HepG2 (cell line): ENCODE results near the gene ACAA2. TPM values are rescaled to one million over a fixed set of nuclear protein-coding genes. Genes with fewer than 3 reads are reported as not detected.

Source experiments
- ATAC-seq: fragments of 200-7000 bp; cut with Tn5 transposase; 3 replicates; pipeline ENCODE4 v1.9.1; 2020; ENCODE audit warnings: mild to moderate bottlenecking, moderate library complexity
- BruUV-seq: library from RNA; stranded (reverse); fragments of 400-500 nt; replicated peaks from 2 replicates; lab custom pipeline; 2021; lab: Mats Ljungman, UMichigan
- CTCF ChIA-PET: fragments of 300-600 bp; formaldehyde crosslinking; extraction: SDS; loops from one replicate; lab custom pipeline; 2021; ENCODE audit warnings: low total read pairs, inconsistent platforms, low intra/inter-chr PET ratio; lab: Yijun Ruan, JAX
- POLR2A ChIA-PET: fragments of 350-600 bp; sonication (Branson Sonifier 250); formaldehyde crosslinking; loops from one replicate; lab custom pipeline; 2020; ENCODE audit warnings: antibody characterized with exemption, inconsistent platforms; lab: Yijun Ruan, JAX
- DNase-seq: peaks from one replicate; pipeline ENCODE4 v3.0.0-alpha.2; 2015; ENCODE audit warnings: low spot score
- FAIRE-seq: peaks from 3 replicates; lab custom pipeline; 2011; peaks lifted over from hg19 to GRCh38; lab: Jason Lieb, UNC
- H2AFZ ChIP-seq: one replicate; pipeline ENCODE4 v1.6.1; 2011; ENCODE audit warnings: low read length, inconsistent platforms
- H3K27ac ChIP-seq: fragments of 300-600 bp; 3 replicates; pipeline ENCODE4 v1.8.0; 2011; ENCODE audit warnings: mixed run types, mild to moderate bottlenecking, mixed read lengths, low read length, inconsistent platforms; ENCODE audit not compliant: insufficient read depth; ENCODE audit errors: extremely low read length
- H3K27me3 ChIP-seq, 2 experiments: fragments of 200-600 bp in 1 of 2; 2 replicates in 1 of 2; 3 replicates in 1 of 2; pipeline versions ENCODE4 v1.6.0 to v1.8.0; 2011; ENCODE audit warnings: low read length in 2 of 2, mild to moderate bottlenecking in 2 of 2, moderate library complexity in 2 of 2, inconsistent platforms in 1 of 2; ENCODE audit not compliant: insufficient read depth in 2 of 2, control insufficient read depth in 1 of 2
- H3K36me3 ChIP-seq, 2 experiments: fragments of 200-600 bp in 1 of 2; replicated peaks in 1 of 2; 2 replicates in 1 of 2; 3 replicates in 1 of 2; pipeline versions ENCODE4 v1.5.1 to v1.8.0; 2011; ENCODE audit warnings: low read length in 2 of 2, inconsistent platforms in 1 of 2; ENCODE audit not compliant: insufficient read depth in 2 of 2, control insufficient read depth in 1 of 2
- H3K4me1 ChIP-seq: 2 replicates; pipeline ENCODE4 v1.5.1; 2012; ENCODE audit warnings: low read length, inconsistent platforms; ENCODE audit not compliant: insufficient read depth
- H3K4me2 ChIP-seq: 2 replicates; pipeline ENCODE4 v1.6.0; 2011; ENCODE audit warnings: low read depth, low read length, inconsistent platforms
- H3K4me3 ChIP-seq, 3 experiments: fragments of 200-600 bp in 1 of 3; sonication (generic), shearing (Covaris generic) in 1 of 3; replicated peaks in 1 of 3; 2 replicates each; pipeline ENCODE4 v1.5.1; 2011 to 2016; ENCODE audit warnings: low read length in 3 of 3, inconsistent platforms in 2 of 3, low read depth in 2 of 3, mild to moderate bottlenecking in 2 of 3, control low read depth in 1 of 3, mixed read lengths in 1 of 3; ENCODE audit not compliant: insufficient read depth in 1 of 3
- H3K79me2 ChIP-seq: one replicate; pipeline ENCODE4 v1.6.1; 2011; ENCODE audit warnings: low read length, inconsistent platforms; ENCODE audit not compliant: insufficient read depth
- H3K9ac ChIP-seq: 2 replicates; pipeline ENCODE4 v1.6.0; 2011; ENCODE audit warnings: mild to moderate bottlenecking, low read depth, low read length, inconsistent platforms; ENCODE audit not compliant: insufficient read depth
- H3K9me3 ChIP-seq: 2 replicates; pipeline ENCODE4 v1.5.1; 2012; ENCODE audit warnings: mild to moderate bottlenecking, low read length
- H4K20me1 ChIP-seq: 2 replicates; pipeline ENCODE4 v1.6.0; 2011; ENCODE audit warnings: inconsistent platforms, mild to moderate bottlenecking, low read length, moderate library complexity; ENCODE audit not compliant: insufficient read depth
- CHD4 ChIP-seq: fragments of 200-600 bp; sonication (generic); IDR thresholded peaks from 2 replicates; pipeline ENCODE4 v1.7.0; 2017; ENCODE audit warnings: mild to moderate bottlenecking, low read length, borderline replicate concordance
- KLF16 ChIP-seq, 2 experiments: sonication (generic) in 1 of 2; formaldehyde crosslinking in 1 of 2; IDR thresholded peaks; 2 replicates each; pipeline versions ENCODE4 v1.6.1 to v1.8.0; 2016 to 2023; ENCODE audit warnings: missing genetic modification reagents in 2 of 2, missing compliant biosample characterization in 1 of 2
- MAFF ChIP-seq: IDR thresholded peaks from 2 replicates; pipeline ENCODE4 v1.6.1; 2011; ENCODE audit warnings: low read depth, low read length, improper control_type of control experiment
- NFE2 ChIP-seq: sonication (generic); formaldehyde crosslinking; IDR thresholded peaks from 2 replicates; pipeline ENCODE4 v1.4.0; 2020; ENCODE audit warnings: missing genetic modification reagents
- SOX6 ChIP-seq, 2 experiments: fragments of 450-650 bp in 1 of 2; sonication (generic) in 1 of 2; formaldehyde crosslinking in 1 of 2; IDR thresholded peaks; 2 replicates each; pipeline versions ENCODE4 v1.4.0 to v1.6.1; 2017 to 2020; ENCODE audit warnings: antibody characterized with exemption in 1 of 2, mild to moderate bottlenecking in 1 of 2, missing genetic modification reagents in 1 of 2
- ZNF431 ChIP-seq: sonication (generic); formaldehyde crosslinking; IDR thresholded peaks from 2 replicates; pipeline ENCODE4 v1.9.0; 2022; ENCODE audit warnings: missing genetic modification reagents, low read depth, mild to moderate bottlenecking, borderline replicate concordance
- ZNF747 ChIP-seq: sonication (generic); formaldehyde crosslinking; IDR thresholded peaks from 2 replicates; pipeline ENCODE4 v1.8.1; 2023; ENCODE audit warnings: missing genetic modification reagents, mild to moderate bottlenecking, borderline replicate concordance
- ZNF781 ChIP-seq: sonication (generic); formaldehyde crosslinking; IDR thresholded peaks from 2 replicates; pipeline ENCODE4 v1.5.1; 2020; ENCODE audit warnings: borderline replicate concordance, mild to moderate bottlenecking, missing genetic modification reagents; ENCODE audit errors: not compliant biosample characterization
- WGBS: methylation state at CpG from one replicate; pipeline ENCODE4 v1.1.6; 2017; ENCODE audit warnings: low lambda C conversion rate; 5-methylcytosine and 5-hydroxymethylcytosine counted together
- in situ Hi-C: cut with HindIII; loops from 2 replicates; pipeline ENCODE4 v1.10.0; 2017; ENCODE audit warnings: low pct_unique_long_range_greater_than_20kb; ENCODE audit not compliant: extremely low pct_ligation_motif_present
- intact Hi-C: fragments of 100-400 bp; cut with micrococcal nuclease; formaldehyde crosslinking; loops from one replicate; pipeline ENCODE4 v1.10.0; 2022; ENCODE audit not compliant: unreplicated experiment
- polyA plus RNA-seq, 8 experiments: library from polyadenylated mRNA; depleted of rRNA in 3 of 8; stranded (reverse) in 7 of 8; unstranded in 1 of 8; fragments of >200 nt; fragmentation: Illumina TruSeq in 4 of 8; extraction: Trizol in 4 of 8; gene quantifications; 2 replicates each; pipeline versions ENCODE4 v1.2.1 to v1.2.3, GENCODE V29; 2011 to 2016; ENCODE audit warnings: low read depth in 4 of 8, missing spikeins in 1 of 8, mixed read lengths in 1 of 8; ENCODE audit not compliant: insufficient read depth in 1 of 8
- total RNA-seq, 5 experiments: library from RNA; depleted of rRNA; stranded (reverse); fragments of >200 nt; fragmentation: Illumina TruSeq; extraction: Trizol; gene quantifications; 2 replicates each; pipeline ENCODE4 v1.2.3, GENCODE V29; 2016; ENCODE audit warnings: low read depth in 1 of 5
- TF ChIP-seq, protein P1 (sequence below): sonication (generic); formaldehyde crosslinking; IDR thresholded peaks from 2 replicates; pipeline ENCODE4 v1.5.1; 2020; ENCODE audit warnings: mild to moderate bottlenecking, moderate library complexity, missing genetic modification reagents
- TF ChIP-seq, protein P2 (sequence below), 2 experiments: sonication (generic) in 1 of 2; formaldehyde crosslinking in 1 of 2; IDR thresholded peaks; 2 replicates each; pipeline versions ENCODE4 v1.4.0 to v1.6.1; 2018 to 2020; ENCODE audit warnings: missing genetic modification reagents in 2 of 2, borderline replicate concordance in 1 of 2, low read depth in 1 of 2, mild to moderate bottlenecking in 1 of 2, missing biosample characterization in 1 of 2
- TF ChIP-seq, protein P3 (sequence below): IDR thresholded peaks from 2 replicates; pipeline ENCODE4 v1.6.1; 2016

Gene ACAA2
- total and polyA plus RNA-seq, 2 of the 13 experiments (the other 11 are each of a cell fraction or from before 2014, with no cell fraction given) = 51.6 to 182 TPM

DNA sequence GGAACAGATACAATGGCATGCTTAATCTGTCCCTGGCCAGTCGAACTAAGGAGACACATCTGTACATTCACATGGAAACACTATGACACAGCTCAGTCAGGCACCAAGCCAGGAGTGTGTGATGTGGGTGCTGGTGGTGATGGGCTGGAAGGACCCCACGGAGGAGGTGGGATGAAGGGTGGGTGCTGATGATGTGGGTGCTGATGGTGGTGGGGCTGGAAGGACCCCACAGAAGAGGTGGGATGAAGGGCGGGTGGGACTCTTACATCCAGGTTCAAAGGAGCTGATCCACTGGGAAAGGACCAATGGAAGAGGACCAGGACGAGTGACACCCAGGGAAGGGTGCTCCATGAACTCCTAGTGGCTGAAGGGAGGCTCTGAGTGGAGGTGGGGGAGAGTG, 34.8 kb upstream of the ACAA2 start:
- Histone ChIP-seq H3K9ac (no peak overlapping the region), H3K4me1 (0 out of 2 replicates have a peak, but pooled peaks cover 14% of the 10 kb centered on the region), H3K27me3 (no peaks in the 10 kb centered on the region), H3K36me3 (peaks cover 9 to 33% of the 10 kb centered on the region in 2 experiments; a peak in 4 of 5 replicates), H2AFZ (no peak overlapping the region), H3K4me2 (no peak overlapping the region), H3K27ac (no peak overlapping the region), H3K9me3 (no peaks in the 10 kb centered on the region), H3K79me2 (no peaks in the 10 kb centered on the region), H4K20me1 (no peaks in the 10 kb centered on the region), H3K4me3 (no peak overlapping the region)
- in situ Hi-C loops (no loop called here), intact Hi-C loops (no loop called here)
- no peak for TF ChIP-seq KLF16 (CRISPR knock-in tag; IDR thresholded peaks at IDR 0.05)
- TF ChIP-seq, protein P1, sequence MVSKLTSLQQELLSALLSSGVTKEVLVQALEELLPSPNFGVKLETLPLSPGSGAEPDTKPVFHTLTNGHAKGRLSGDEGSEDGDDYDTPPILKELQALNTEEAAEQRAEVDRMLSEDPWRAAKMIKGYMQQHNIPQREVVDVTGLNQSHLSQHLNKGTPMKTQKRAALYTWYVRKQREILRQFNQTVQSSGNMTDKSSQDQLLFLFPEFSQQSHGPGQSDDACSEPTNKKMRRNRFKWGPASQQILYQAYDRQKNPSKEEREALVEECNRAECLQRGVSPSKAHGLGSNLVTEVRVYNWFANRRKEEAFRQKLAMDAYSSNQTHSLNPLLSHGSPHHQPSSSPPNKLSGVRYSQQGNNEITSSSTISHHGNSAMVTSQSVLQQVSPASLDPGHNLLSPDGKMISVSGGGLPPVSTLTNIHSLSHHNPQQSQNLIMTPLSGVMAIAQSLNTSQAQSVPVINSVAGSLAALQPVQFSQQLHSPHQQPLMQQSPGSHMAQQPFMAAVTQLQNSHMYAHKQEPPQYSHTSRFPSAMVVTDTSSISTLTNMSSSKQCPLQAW (CRISPR knock-in tag) = no peak
- no peak for TF ChIP-seq ZNF781 (CRISPR knock-in tag)
- no peak for TF ChIP-seq MAFF
- TF ChIP-seq ZNF431 (CRISPR knock-in tag) = no peak
- no peak for TF ChIP-seq CHD4
- TF ChIP-seq, protein P2, sequence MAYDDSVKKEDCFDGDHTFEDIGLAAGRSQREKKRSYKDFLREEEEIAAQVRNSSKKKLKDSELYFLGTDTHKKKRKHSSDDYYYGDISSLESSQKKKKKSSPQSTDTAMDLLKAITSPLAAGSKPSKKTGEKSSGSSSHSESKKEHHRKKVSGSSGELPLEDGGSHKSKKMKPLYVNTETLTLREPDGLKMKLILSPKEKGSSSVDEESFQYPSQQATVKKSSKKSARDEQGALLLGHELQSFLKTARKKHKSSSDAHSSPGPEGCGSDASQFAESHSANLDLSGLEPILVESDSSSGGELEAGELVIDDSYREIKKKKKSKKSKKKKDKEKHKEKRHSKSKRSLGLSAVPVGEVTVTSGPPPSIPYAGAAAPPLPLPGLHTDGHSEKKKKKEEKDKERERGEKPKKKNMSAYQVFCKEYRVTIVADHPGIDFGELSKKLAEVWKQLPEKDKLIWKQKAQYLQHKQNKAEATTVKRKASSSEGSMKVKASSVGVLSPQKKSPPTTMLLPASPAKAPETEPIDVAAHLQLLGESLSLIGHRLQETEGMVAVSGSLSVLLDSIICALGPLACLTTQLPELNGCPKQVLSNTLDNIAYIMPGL (CRISPR knock-in tag; IDR thresholded peaks at IDR 0.05; ENCODE audit: borderline replicate concordance in 1 of 2, low read depth in 1 of 2) = no peak
- TF ChIP-seq NFE2 (CRISPR knock-in tag) = no peak
- TF ChIP-seq ZNF747 (CRISPR knock-in tag) = no peak
- TF ChIP-seq, protein P3, sequence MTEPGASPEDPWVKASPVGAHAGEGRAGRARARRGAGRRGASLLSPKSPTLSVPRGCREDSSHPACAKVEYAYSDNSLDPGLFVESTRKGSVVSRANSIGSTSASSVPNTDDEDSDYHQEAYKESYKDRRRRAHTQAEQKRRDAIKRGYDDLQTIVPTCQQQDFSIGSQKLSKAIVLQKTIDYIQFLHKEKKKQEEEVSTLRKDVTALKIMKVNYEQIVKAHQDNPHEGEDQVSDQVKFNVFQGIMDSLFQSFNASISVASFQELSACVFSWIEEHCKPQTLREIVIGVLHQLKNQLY = no peak
- no peak for TF ChIP-seq SOX6 (IDR thresholded peaks at IDR 0.05)
- no peak for TF ChIP-seq SOX6 (CRISPR knock-in tag; IDR thresholded peaks at IDR 0.05)
- CTCF ChIA-PET = no interaction called here
- WGBS = 81% methylated on average over 4 of the region's 4 CpGs
- ATAC-seq (no peak), DNase-seq (no peak), FAIRE-seq (no peak)
- POLR2A ChIA-PET = no interaction called here
- no TSS peak for BruUV-seq
